Gastrocnemius medialis (tissue), 4 donors: ENCODE data around the gene RAMACL. TPM values are rescaled to one million over a fixed set of nuclear protein-coding genes. Genes with fewer than 3 reads are reported as not detected.
A peak's percentile ranks its signal among the peaks of the same experiment; 100 is the strongest.

Experiments
- ATAC-seq, 2 donors: fragments of 150-250 bp; one replicate each; pipeline ENCODE4 v1.9.1; 2016
- DNase-seq, 2 donors: peaks; one replicate each; pipeline ENCODE4 v3.0.0-alpha.2; 2019
- H3K27ac ChIP-seq, 4 donors: fragments of 200-600 bp; sonication (generic); 1 replicate in 1 of 4; 2 replicates in 3 of 4; pipeline ENCODE4 v1.5.1; 2016 to 2018; ENCODE audit warnings: mild to moderate bottlenecking in 2 of 4, moderate library complexity in 1 of 4
- H3K27me3 ChIP-seq, 3 donors: fragments of 200-600 bp; sonication (generic) in 2 of 3; 1 replicate in 1 of 3; 2 replicates in 2 of 3; pipeline versions ENCODE4 v1.5.1 to v1.6.0; 2016 to 2019; ENCODE audit warnings: mild to moderate bottlenecking in 1 of 3, moderate library complexity in 1 of 3
- H3K36me3 ChIP-seq, 2 donors: fragments of 200-600 bp; sonication (generic) in 1 of 2; one replicate each; pipeline ENCODE4 v1.5.1; 2017 to 2018
- H3K4me1 ChIP-seq, 2 donors: fragments of 200-600 bp; sonication (generic) in 1 of 2; one replicate each; pipeline ENCODE4 v1.5.1; 2016 to 2017; ENCODE audit warnings: mild to moderate bottlenecking in 2 of 2
- H3K4me3 ChIP-seq, 4 donors: fragments of 200-600 bp; sonication (generic) in 3 of 4; 1 replicate in 1 of 4; 2 replicates in 3 of 4; pipeline ENCODE4 v1.5.1; 2016 to 2019; ENCODE audit warnings: mild to moderate bottlenecking in 2 of 4
- H3K9me3 ChIP-seq, 3 donors: fragments of 200-600 bp; sonication (generic) in 2 of 3; 1 replicate in 1 of 3; 2 replicates in 2 of 3; pipeline ENCODE4 v1.5.1; 2016 to 2019
- POLR2A ChIP-seq, 2 donors: fragments of 450-650 bp; IDR thresholded peaks; one replicate each; pipeline ENCODE4 v1.6.1; 2017; ENCODE audit warnings: antibody characterized with exemption in 2 of 2, mild to moderate bottlenecking in 2 of 2, moderate library complexity in 2 of 2
- in situ Hi-C, 4 donors: fragments of 200-750 bp; cut with MboI; loops; one replicate each; pipeline versions ENCODE4 v1.15.0 to v1.8.0; 2017; ENCODE audit warnings: low sequenced_read_pairs in 4 of 4
- intact Hi-C: fragments of 100-400 bp; cut with DNase I; formaldehyde crosslinking; loops from one replicate; pipeline ENCODE4 v1.15.1; 2023; ENCODE audit warnings: low total_unique reads
- total RNA-seq, 4 donors: library from RNA; depleted of rRNA; stranded (reverse); fragments of >200 nt; gene quantifications; one replicate each; pipeline versions ENCODE4 v1.1.0 to v1.2.3, GENCODE V29; 2016
- TF ChIP-seq, protein P1 (sequence below), 5 experiments: fragments of 450-650 bp in 3 of 5; fragments of 200-600 bp in 2 of 5; sonication (generic) in 2 of 5; IDR thresholded peaks in 4 of 5; conservative IDR thresholded peaks in 1 of 5; 1 replicate in 4 of 5; 2 replicates in 1 of 5; pipeline ENCODE4 v1.5.1; 2016 to 2019; ENCODE audit warnings: antibody characterized with exemption in 5 of 5, mild to moderate bottlenecking in 3 of 5, moderate library complexity in 3 of 5

The RAMACL gene
- total RNA-seq, 4 donors from 2014 or later, result 0.18 to 5.6 (median 0.58) TPM

- no peak for TF ChIP-seq POLR2A (IDR thresholded peaks at IDR 0.05)
- TF ChIP-seq, protein P1, sequence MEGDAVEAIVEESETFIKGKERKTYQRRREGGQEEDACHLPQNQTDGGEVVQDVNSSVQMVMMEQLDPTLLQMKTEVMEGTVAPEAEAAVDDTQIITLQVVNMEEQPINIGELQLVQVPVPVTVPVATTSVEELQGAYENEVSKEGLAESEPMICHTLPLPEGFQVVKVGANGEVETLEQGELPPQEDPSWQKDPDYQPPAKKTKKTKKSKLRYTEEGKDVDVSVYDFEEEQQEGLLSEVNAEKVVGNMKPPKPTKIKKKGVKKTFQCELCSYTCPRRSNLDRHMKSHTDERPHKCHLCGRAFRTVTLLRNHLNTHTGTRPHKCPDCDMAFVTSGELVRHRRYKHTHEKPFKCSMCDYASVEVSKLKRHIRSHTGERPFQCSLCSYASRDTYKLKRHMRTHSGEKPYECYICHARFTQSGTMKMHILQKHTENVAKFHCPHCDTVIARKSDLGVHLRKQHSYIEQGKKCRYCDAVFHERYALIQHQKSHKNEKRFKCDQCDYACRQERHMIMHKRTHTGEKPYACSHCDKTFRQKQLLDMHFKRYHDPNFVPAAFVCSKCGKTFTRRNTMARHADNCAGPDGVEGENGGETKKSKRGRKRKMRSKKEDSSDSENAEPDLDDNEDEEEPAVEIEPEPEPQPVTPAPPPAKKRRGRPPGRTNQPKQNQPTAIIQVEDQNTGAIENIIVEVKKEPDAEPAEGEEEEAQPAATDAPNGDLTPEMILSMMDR (IDR thresholded peaks at IDR 0.05 in 4 of 5, conservative IDR thresholded peaks at IDR 0.05 in 1 of 5), result no peak
- intact Hi-C loops (no loop called here), in situ Hi-C loops (no loop called here)
- H3K4me1 ChIP-seq, result peaks cover 11 to 39% of the 10 kb centered on the region in 2 donors
- no peak for DNase-seq
- no peak for ATAC-seq
- H3K27ac ChIP-seq, result peak overlapping the region in 2 of 4 donors; percentile 73 to 74
- no peaks in the 10 kb centered on the region for H3K9me3 ChIP-seq
- no peaks in the 10 kb centered on the region for H3K36me3 ChIP-seq
- no peak overlapping the region for H3K4me3 ChIP-seq
- no peaks in the 10 kb centered on the region for H3K27me3 ChIP-seq
These were observed 9.5 kb upstream of the RAMACL start for GRCh38 chr6:166595949-166596348.

DNA sequence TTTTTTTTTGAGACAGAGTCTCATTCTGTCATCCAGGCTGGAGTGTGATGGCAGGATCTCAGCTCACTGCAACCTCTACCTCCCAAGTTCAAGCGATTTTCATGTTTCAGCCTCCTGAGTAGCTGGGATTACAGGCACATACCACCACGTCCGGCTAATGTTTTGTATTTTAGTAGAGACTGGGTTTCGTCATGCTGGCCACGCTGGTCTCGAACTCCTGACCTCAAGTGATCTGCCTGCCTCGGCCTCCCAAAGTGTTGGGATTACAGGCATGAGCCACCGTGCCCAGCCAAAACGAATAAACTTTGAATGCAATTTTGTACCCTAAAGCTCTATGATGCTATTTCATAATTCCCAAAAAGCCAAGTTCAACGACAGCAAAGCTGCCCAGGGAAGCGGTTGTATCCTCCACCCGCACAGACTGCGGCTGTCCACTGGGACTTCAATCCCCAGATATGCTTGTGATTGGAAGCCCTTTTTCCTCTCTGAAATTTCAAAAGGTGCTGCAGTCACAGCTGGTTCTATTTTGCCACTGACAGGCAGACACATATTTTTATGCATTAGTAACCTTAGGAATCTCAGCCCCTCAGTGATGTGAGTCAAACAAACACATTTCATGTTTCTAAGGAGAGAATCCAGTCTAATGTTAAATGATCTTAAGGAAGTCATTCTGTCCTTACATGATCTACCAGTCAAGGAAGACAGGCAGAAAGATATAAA is 8.7 kb upstream of the RAMACL start:
- TF ChIP-seq POLR2A (IDR thresholded peaks at IDR 0.05), result no peak
- TF ChIP-seq, protein P1 (IDR thresholded peaks at IDR 0.05 in 4 of 5, conservative IDR thresholded peaks at IDR 0.05 in 1 of 5), result no peak
- H3K4me3 ChIP-seq, result no peak overlapping the region
- peaks cover 18 to 36% of the 10 kb centered on the region in 2 donors for H3K4me1 ChIP-seq
- in situ Hi-C loops, result no loop called here
- no peak for ATAC-seq
- H3K27me3 ChIP-seq, result no peaks in the 10 kb centered on the region
- H3K36me3 ChIP-seq, result no peaks in the 10 kb centered on the region
- no peak for DNase-seq
- no peaks in the 10 kb centered on the region for H3K9me3 ChIP-seq
- intact Hi-C loops, result no loop called here
- H3K27ac ChIP-seq, result peak overlapping the region in 2 of 4 donors; percentile 73 to 74

- no peaks in the 10 kb centered on the region for H3K27me3 ChIP-seq
- DNase-seq, result no peak
- in situ Hi-C loops (no loop called here), intact Hi-C loops (no loop called here)
- no peak for ATAC-seq
- H3K9me3 ChIP-seq, result no peaks in the 10 kb centered on the region
- no peak overlapping the region for H3K27ac ChIP-seq
- no peaks in the 10 kb centered on the region for H3K36me3 ChIP-seq
- H3K4me3 ChIP-seq, result no peak overlapping the region
- H3K4me1 ChIP-seq, result peaks cover 27 to 44% of the 10 kb centered on the region in 2 donors
- TF ChIP-seq, protein P1 (IDR thresholded peaks at IDR 0.05 in 4 of 5, conservative IDR thresholded peaks at IDR 0.05 in 1 of 5), result no peak
- no peak for TF ChIP-seq POLR2A (IDR thresholded peaks at IDR 0.05)
These were observed 6.3 kb upstream of the RAMACL start for GRCh38 chr6:166592821-166593220.

DNA sequence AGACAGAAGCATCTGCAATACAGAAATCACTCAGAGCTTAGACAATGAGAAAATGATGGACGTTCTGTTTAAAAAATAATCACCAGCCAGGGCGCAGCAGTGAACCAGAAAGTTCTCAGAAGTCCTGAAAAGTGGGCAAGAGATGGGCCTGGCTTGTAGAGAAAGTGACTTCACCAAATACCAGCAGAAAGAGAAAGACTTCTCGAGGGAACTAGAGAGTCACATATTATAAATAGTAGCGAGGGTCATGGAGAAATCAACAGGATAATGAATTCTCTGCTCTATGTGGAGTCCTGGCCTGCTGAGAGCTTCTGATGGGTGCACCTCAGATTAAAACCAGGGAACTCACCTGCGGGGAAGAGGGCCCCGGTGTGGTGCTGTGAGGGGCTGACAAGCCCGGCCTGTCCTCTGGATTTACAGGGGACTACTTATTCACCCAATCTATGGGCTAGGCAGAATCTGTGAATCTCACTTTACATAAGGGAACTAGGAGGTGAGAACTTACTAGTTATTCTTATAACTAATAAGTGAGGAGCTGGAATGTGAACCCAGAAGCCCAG is 5.6 kb upstream of the RAMACL start:
- Histone ChIP-seq H3K27ac (peak overlapping the region in 1 of 4 donors; percentile 10), H3K36me3 (no peaks in the 10 kb centered on the region), H3K27me3 (no peaks in the 10 kb centered on the region), H3K9me3 (no peaks in the 10 kb centered on the region), H3K4me3 (no peak overlapping the region), H3K4me1 (peaks cover 26 to 41% of the 10 kb centered on the region in 2 donors)
- peak in 1 of 2 donors; percentile 43 for ATAC-seq
- TF ChIP-seq, protein P1 (IDR thresholded peaks at IDR 0.05 in 4 of 5, conservative IDR thresholded peaks at IDR 0.05 in 1 of 5), result no peak
- TF ChIP-seq POLR2A (IDR thresholded peaks at IDR 0.05), result no peak
- no peak for DNase-seq
- intact Hi-C loops, result no loop called here
- in situ Hi-C loops, result no loop called here
